Stomach (tissue), 9 donors: ENCODE results near the gene SMIM29. TPM values are rescaled to one million over a fixed set of nuclear protein-coding genes. Genes with fewer than 3 reads are reported as not detected.

Source experiments
- DNase-seq, 2 donors: peaks; one replicate each; pipeline versions ENCODE4 v3.0.0 to v3.0.0-alpha.2; 2013 to 2019
- H3K27ac ChIP-seq, 5 donors: fragments of 200-600 bp in 4 of 5; sonication (generic) in 4 of 5; one replicate each; pipeline ENCODE4 v1.5.1; 2013 to 2019; ENCODE audit warnings: mild to moderate bottlenecking in 1 of 5, moderate library complexity in 1 of 5
- H3K27me3 ChIP-seq, 3 donors: fragments of 200-600 bp; sonication (generic); one replicate each; pipeline ENCODE4 v1.5.1; 2017 to 2019; ENCODE audit warnings: mixed run types in 1 of 3
- H3K36me3 ChIP-seq, 4 donors: fragments of 200-600 bp; sonication (generic); 1 replicate in 3 of 4; 2 replicates in 1 of 4; pipeline ENCODE4 v1.5.1; 2016 to 2019
- H3K4me1 ChIP-seq, 4 donors: fragments of 200-600 bp; sonication (generic); one replicate each; pipeline ENCODE4 v1.5.1; 2016 to 2019
- H3K4me3 ChIP-seq, 4 donors: fragments of 200-600 bp; sonication (generic) in 3 of 4; one replicate each; pipeline ENCODE4 v1.5.1; 2016 to 2019; ENCODE audit warnings: mild to moderate bottlenecking in 1 of 4
- H3K9me3 ChIP-seq, 4 donors: fragments of 200-600 bp; sonication (generic); one replicate each; pipeline ENCODE4 v1.5.1; 2016 to 2019
- CTCF ChIP-seq, 7 experiments: fragments of 450-650 bp in 4 of 7; fragments of 200-600 bp in 3 of 7; sonication (generic) in 3 of 7; IDR thresholded peaks; one replicate each; pipeline ENCODE4 v1.5.1; 2016 to 2019; ENCODE audit warnings: antibody characterized with exemption in 7 of 7, control low read depth in 2 of 7, mild to moderate bottlenecking in 1 of 7
- EP300 ChIP-seq: sonication (generic); formaldehyde crosslinking; IDR thresholded peaks from one replicate; pipeline ENCODE4 v1.6.1; 2017; ENCODE audit warnings: antibody characterized with exemption
- POLR2A ChIP-seq, 4 donors: fragments of 450-650 bp; IDR thresholded peaks; one replicate each; pipeline ENCODE4 v1.6.1; 2016; ENCODE audit warnings: antibody characterized with exemption in 4 of 4, control low read depth in 2 of 4, mild to moderate bottlenecking in 1 of 4, moderate library complexity in 1 of 4
- POLR2AphosphoS5 ChIP-seq, 3 donors: sonication (generic); formaldehyde crosslinking; IDR thresholded peaks; one replicate each; pipeline ENCODE4 v1.6.1; 2016; ENCODE audit warnings: antibody characterized with exemption in 3 of 3
- WGBS, 5 donors: extraction: QIAGEN DNeasy Blood & Tissue Kit in 3 of 5; methylation state at CpG; one replicate each; pipeline versions ENCODE4 v1.1.5 to v1.1.7; 2013 to 2018; 5-methylcytosine and 5-hydroxymethylcytosine counted together
- intact Hi-C: fragments of 100-400 bp; cut with DNase I; formaldehyde crosslinking; loops from one replicate; pipeline ENCODE4 v1.15.1; 2023; ENCODE audit warnings: low total_unique reads
- polyA plus RNA-seq, 3 donors: library from polyadenylated mRNA; stranded (reverse); fragments of 200-250 nt; gene quantifications; one replicate each; pipeline ENCODE4 v1.2.3, GENCODE V29; 2013
- total RNA-seq, 5 donors: library from RNA; depleted of rRNA; stranded (reverse); fragments of >200 nt; gene quantifications; one replicate each; pipeline versions ENCODE4 v1.1.0 to v1.2.3, GENCODE V29; 2014 to 2016
- donor health status: healthy with polysubstance abuse.
- donor health status: Bipolar disorder and iron deficiency.
- donor health status: healthy.

Gene SMIM29
- total and polyA plus RNA-seq, 8 donors: 2.8 to 49.1 (median 26.7) TPM

- Histone ChIP-seq H3K9me3 (no peaks in the 10 kb centered on the region), H3K27ac (no peak overlapping the region), H3K4me3 (no peak overlapping the region), H3K36me3 (no peaks in the 10 kb centered on the region), H3K4me1 (no peaks in the 10 kb centered on the region), H3K27me3 (no peaks in the 10 kb centered on the region)
- intact Hi-C loops: no loop called here
- TF ChIP-seq CTCF (IDR thresholded peaks at IDR 0.05) (no peak), POLR2A (IDR thresholded peaks at IDR 0.05) (no peak), EP300 (no peak), POLR2AphosphoS5 (IDR thresholded peaks at IDR 0.05) (no peak)
- no peak for DNase-seq
- WGBS, 5 donors: 76 to 85% (median 79%) methylated on average over 4 of the region's 4 CpGs
Observed at GRCh38 chr6:34213772-34214171, 35.0 kb downstream of the SMIM29 start.

GRCh38 chr6:34207695-34208443 lies 40.9 kb downstream of the SMIM29 start:
- peaks cover 0 to 1% (median 0%) of the 10 kb centered on the region in 3 donors for H3K27me3 ChIP-seq
- intact Hi-C loops: no loop called here
- 74 to 87% (median 83%) methylated on average over 4 of the region's 4 CpGs for WGBS, 5 donors

GRCh38 chr6:34206726-34207125 lies 42.1 kb downstream of the SMIM29 start:
- Histone ChIP-seq H3K9me3 (no peaks in the 10 kb centered on the region), H3K4me1 (no peaks in the 10 kb centered on the region), H3K36me3 (no peaks in the 10 kb centered on the region), H3K27ac (no peak overlapping the region), H3K4me3 (no peak overlapping the region), H3K27me3 (peaks cover 0 to 7% (median 0%) of the 10 kb centered on the region in 3 donors)
- WGBS, 5 donors: 61 to 78% (median 73%) methylated on average over 7 of the region's 7 CpGs
- TF ChIP-seq EP300: no peak
- no peak for TF ChIP-seq POLR2AphosphoS5 (IDR thresholded peaks at IDR 0.05)
- no peak for TF ChIP-seq CTCF (IDR thresholded peaks at IDR 0.05)
- no peak for TF ChIP-seq POLR2A (IDR thresholded peaks at IDR 0.05)
- intact Hi-C loops: no loop called here
- no peak for DNase-seq

More at GRCh38 chr6:34207695-34208443, 40.9 kb downstream of the SMIM29 start:
- Histone ChIP-seq H3K9me3 (no peaks in the 10 kb centered on the region), H3K27ac (no peak overlapping the region), H3K4me3 (no peak overlapping the region), H3K4me1 (no peaks in the 10 kb centered on the region), H3K36me3 (no peaks in the 10 kb centered on the region)
- DNase-seq: no peak
- TF ChIP-seq POLR2A (IDR thresholded peaks at IDR 0.05): no peak
- TF ChIP-seq EP300: no peak
- no peak for TF ChIP-seq POLR2AphosphoS5 (IDR thresholded peaks at IDR 0.05)
- TF ChIP-seq CTCF (IDR thresholded peaks at IDR 0.05): no peak

GRCh38 chr6:34205916-34206315 lies 42.9 kb downstream of the SMIM29 start:
- Histone ChIP-seq H3K27ac (no peak overlapping the region), H3K36me3 (no peaks in the 10 kb centered on the region), H3K4me3 (no peak overlapping the region), H3K4me1 (no peaks in the 10 kb centered on the region), H3K9me3 (no peaks in the 10 kb centered on the region), H3K27me3 (peaks cover 0 to 7% (median 0%) of the 10 kb centered on the region in 3 donors)
- intact Hi-C loops: no loop called here
- 69 to 94% (median 87%) methylated on average over 2 of the region's 2 CpGs for WGBS, 5 donors
- TF ChIP-seq CTCF (IDR thresholded peaks at IDR 0.05) (no peak), POLR2A (IDR thresholded peaks at IDR 0.05) (no peak), EP300 (no peak), POLR2AphosphoS5 (IDR thresholded peaks at IDR 0.05) (no peak)
- no peak for DNase-seq
